ENCODE measurements around the gene NCAM1.

The NCAM1 gene

GRCh38 chr11:112968941-112969713 is 7.9 kb downstream of the NCAM1 start:
- DNase-seq, result no peak

- DNase-seq, result no peak
Observed at GRCh38 chr11:112971195-112971594, 10.0 kb downstream of the NCAM1 start.

GRCh38 chr11:112971827-112972226 is 10.6 kb downstream of the NCAM1 start:
- DNase-seq, result no peak

GRCh38 chr11:112972399-112973145 is 11.4 kb downstream of the NCAM1 start:
- DNase-seq, result no peak

- no peak for DNase-seq
Observed at GRCh38 chr11:112975051-112975450, 13.8 kb downstream of the NCAM1 start.

- no peak for DNase-seq
Observed at GRCh38 chr11:112975493-112975892, 14.3 kb downstream of the NCAM1 start.

- DNase-seq, result no peak
Observed at GRCh38 chr11:112977755-112978154, 16.5 kb downstream of the NCAM1 start.

GRCh38 chr11:112983887-112984286 is 22.7 kb downstream of the NCAM1 start:
- no peak for DNase-seq

GRCh38 chr11:112989198-112989597 is 28.0 kb downstream of the NCAM1 start:
- no peak for DNase-seq

- no peak for DNase-seq
Observed at GRCh38 chr11:112993808-112994207, 32.6 kb downstream of the NCAM1 start.

- no peak for DNase-seq
Observed at GRCh38 chr11:112995423-112996090, 34.3 kb downstream of the NCAM1 start.

- DNase-seq, result no peak
Observed at GRCh38 chr11:112996994-112997393, 35.8 kb downstream of the NCAM1 start.

GRCh38 chr11:112997857-112998466 is 36.7 kb downstream of the NCAM1 start:
- DNase-seq, result no peak

GRCh38 chr11:112999520-112999919 is 38.3 kb downstream of the NCAM1 start:
- no peak for DNase-seq

GRCh38 chr11:113001709-113002108 is 40.5 kb downstream of the NCAM1 start:
- no peak for DNase-seq

- DNase-seq, result no peak
Observed at GRCh38 chr11:113006896-113007445, 45.8 kb downstream of the NCAM1 start.

GRCh38 chr11:113014262-113015097 is 53.3 kb downstream of the NCAM1 start:
- no peak for DNase-seq

GRCh38 chr11:113015098-113015455 is 53.9 kb downstream of the NCAM1 start:
- no peak for DNase-seq

- no peak for DNase-seq
Observed at GRCh38 chr11:113016905-113017304, 55.7 kb downstream of the NCAM1 start.

GRCh38 chr11:113018913-113019312 is 57.7 kb downstream of the NCAM1 start:
- DNase-seq, result no peak

- DNase-seq, result no peak
Observed at GRCh38 chr11:113019711-113020110, 58.5 kb downstream of the NCAM1 start.

GRCh38 chr11:113021111-113021510 is 59.9 kb downstream of the NCAM1 start:
- DNase-seq, result no peak

Measured in islet precursor cell (in vitro differentiated cells).